Activated T-helper 1 cell treated with anti-CD3 and anti-CD28 coated beads, Interleukin-2, amount 50 U/mL, for 16 hours (primary cell): ENCODE data around the gene ZNF70.

Source experiments
- DNase-seq, 2 donors: peaks; one replicate each; pipeline ENCODE4 v3.0.0-alpha.2; 2020; ENCODE audit warnings: low read depth in 1 of 2, low spot score in 1 of 2

The ZNF70 gene

GRCh38 chr22:23779731-23780130 lies 28.8 kb upstream of the ZNF70 start:
- no peak for DNase-seq

GRCh38 chr22:23779083-23779482 lies 28.2 kb upstream of the ZNF70 start:
- no peak for DNase-seq

GRCh38 chr22:23778577-23778900 lies 27.6 kb upstream of the ZNF70 start:
- no peak for DNase-seq

- DNase-seq: no peak
These were observed 27.1 kb upstream of the ZNF70 start for GRCh38 chr22:23777776-23778576.

- no peak for DNase-seq
These were observed 25.0 kb upstream of the ZNF70 start for GRCh38 chr22:23775779-23776375.

- DNase-seq: no peak
These were observed 24.1 kb upstream of the ZNF70 start for GRCh38 chr22:23774922-23775436.

GRCh38 chr22:23774114-23774921 lies 23.4 kb upstream of the ZNF70 start:
- DNase-seq: no peak

- DNase-seq: no peak
These were observed 22.7 kb upstream of the ZNF70 start for GRCh38 chr22:23773483-23774113.

- DNase-seq: peak in 1 of 2 donors; percentile 31
These were observed 21.9 kb upstream of the ZNF70 start, which contains the start of gene MMP11 for GRCh38 chr22:23772649-23773473. Gene MMP11, plus strand, starts transcription at chr22:23772849. Its CDS starts 22 bp downstream, at chr22:23772871.

- DNase-seq: no peak
These were observed 21.4 kb upstream of the ZNF70 start for GRCh38 chr22:23772315-23772648.

GRCh38 chr22:23769321-23769965 lies 18.5 kb upstream of the ZNF70 start:
- no peak for DNase-seq

GRCh38 chr22:23767673-23768548 lies 17.0 kb upstream of the ZNF70 start, which contains the start of gene CHCHD10:
Gene CHCHD10, minus strand, starts transcription at chr22:23767972. Its CDS starts 98 bp downstream, at chr22:23767874.
- peak; percentile 47 to 63 for DNase-seq

GRCh38 chr22:23767303-23767672 lies 16.4 kb upstream of the ZNF70 start:
- no peak for DNase-seq

GRCh38 chr22:23764899-23765881 lies 14.3 kb upstream of the ZNF70 start:
- no peak for DNase-seq

- DNase-seq: no peak
These were observed 13.0 kb upstream of the ZNF70 start for GRCh38 chr22:23763954-23764353.

- DNase-seq: no peak
These were observed 12.7 kb upstream of the ZNF70 start for GRCh38 chr22:23763579-23763945.

- DNase-seq: no peak
These were observed 12.1 kb upstream of the ZNF70 start, which contains the start of gene C22orf15 for GRCh38 chr22:23762842-23763578. Gene C22orf15, plus strand, starts transcription at chr22:23762990. Its CDS starts 317 bp downstream, at chr22:23763307.
